GM18870 (cell line): ENCODE data around the gene MAT1A.
"Not testable (repeated sequence)": the region's sequence is repeated elsewhere in the genome, so short reads cannot be mapped to it uniquely, and the experiment has no call there.

Experiments used
- ATAC-seq: cut with Tn5 transposase; IDR thresholded peaks from one replicate; pipeline ENCODE4 v1.9.1; 2021; ENCODE audit warnings: moderate library complexity; ENCODE audit not compliant: unreplicated experiment

MAT1A gene

DNA sequence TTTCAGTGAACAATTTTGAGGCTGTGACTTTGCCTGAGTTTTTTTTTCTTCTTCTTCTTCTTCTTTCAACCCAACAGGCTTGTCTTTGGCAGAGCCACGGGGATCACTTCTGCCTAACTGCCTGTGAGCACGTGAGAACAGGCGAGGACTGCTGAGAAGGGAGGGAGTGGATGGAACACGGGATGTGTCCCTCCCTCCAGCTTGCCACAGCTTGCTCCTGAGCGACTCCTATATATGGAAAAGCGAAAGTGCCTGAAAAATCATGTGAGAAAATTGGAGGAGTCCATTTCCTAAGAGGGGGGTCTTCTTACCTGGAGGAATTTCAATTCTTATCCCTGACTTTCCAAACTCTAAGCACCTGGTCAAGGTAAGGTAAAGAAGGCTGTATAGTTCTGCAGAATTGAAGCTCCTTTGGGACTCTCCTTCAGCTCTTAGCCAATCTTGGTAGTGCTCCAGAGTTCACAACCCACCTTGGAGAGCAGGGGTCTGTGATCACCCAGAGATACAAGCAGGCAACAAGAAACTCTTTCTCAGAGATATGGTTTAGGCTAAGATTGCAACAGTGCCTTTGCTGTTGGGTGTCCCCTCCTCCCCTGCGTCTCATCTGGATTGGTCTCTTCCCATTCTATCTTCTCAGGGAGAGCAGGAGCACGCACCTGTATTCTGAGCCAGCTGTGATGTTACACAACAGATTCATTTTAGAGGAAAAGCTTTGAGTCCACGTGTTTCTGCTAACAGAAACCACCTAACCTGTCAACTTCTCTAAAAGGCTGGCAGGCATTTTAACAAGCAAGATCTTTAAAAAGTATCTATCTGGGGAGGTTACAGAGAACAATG lies at the start of gene MAT1A:
Gene MAT1A, minus strand, starts transcription at position 208 of the 837 bp plus-strand sequence. CDS start 235 bp downstream, outside the sequence.
- no peak for ATAC-seq

DNA sequence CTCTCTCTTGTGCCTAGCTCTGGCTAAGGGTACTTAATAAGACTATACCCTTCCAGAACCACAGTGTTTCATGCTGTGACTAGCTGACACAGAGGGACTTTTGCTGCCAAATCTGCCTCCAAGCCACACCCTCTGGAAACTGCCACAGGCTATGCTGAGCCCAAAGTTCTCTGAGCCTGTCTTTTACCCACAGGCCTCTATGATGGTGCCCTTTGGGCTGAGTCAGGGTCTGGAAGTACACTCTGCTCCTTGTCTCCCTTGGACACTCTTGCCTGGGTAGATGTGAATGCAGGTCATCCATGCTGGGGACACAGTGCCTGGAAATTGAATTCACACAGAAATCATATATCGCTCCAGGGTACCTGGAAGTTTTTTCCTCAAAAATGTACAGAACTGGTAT lies 44.5 kb upstream of the MAT1A start:
- ATAC-seq: no peak

DNA sequence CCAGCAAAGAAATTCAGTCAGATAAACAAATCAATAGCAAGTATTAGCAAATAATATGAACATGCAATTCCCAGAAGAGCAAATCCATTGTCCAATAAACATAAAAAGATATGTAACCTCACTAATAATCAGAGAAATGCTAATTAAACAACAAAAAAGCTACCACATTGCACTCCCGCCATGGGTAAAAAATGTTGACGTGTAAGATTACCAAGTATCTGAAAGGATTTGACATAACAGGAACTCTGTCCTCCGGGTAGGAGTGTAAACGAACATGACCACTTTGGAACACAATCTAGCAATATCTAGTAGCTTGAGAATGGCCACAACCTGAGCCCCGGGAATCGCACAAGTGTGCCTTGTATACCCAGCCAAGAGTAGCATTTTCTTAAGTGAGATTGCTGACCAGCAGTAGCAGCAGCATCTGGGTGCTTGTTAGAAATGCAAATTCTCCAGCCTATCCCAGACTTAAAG lies 35.5 kb upstream of the MAT1A start:
- no peak for ATAC-seq

DNA sequence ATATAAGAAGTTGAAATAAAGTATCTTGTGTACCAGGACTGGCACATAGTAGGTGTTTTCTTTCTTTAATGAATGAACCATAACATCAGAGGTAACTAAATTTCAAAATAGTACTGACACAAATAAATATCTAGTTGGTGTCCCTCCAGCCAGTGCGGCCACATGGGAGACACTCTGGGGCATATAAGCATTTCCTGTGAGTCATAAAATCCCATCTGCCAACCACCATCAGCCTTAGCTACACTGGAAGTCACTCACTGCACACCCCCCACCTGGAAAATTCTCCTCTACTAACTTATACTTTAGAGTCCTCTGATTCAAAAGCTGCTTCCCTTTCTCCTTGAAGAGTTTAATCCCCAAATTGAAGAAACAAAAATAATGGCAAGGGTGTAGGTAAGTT lies 34.6 kb upstream of the MAT1A start:
- no peak for ATAC-seq

DNA sequence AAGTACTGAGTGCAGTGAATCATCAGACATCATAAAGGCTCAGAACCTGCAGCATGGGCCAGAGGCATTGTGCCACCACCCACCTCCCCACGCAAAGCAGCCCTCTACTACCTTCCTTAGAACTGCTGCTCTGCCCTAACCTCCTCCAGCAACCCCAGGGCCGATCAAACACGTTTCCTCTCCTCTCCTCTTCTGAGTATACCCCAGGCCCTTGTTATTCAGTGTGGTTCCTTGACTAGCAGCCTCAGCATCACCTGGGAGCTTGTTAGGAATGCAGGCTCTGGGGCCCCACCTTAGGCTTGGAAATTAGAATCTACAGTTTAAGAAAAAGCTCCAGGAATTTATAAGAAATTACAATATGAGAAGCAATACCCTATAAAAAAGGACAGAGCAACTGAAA lies 33.9 kb upstream of the MAT1A start:
- no peak for ATAC-seq

DNA sequence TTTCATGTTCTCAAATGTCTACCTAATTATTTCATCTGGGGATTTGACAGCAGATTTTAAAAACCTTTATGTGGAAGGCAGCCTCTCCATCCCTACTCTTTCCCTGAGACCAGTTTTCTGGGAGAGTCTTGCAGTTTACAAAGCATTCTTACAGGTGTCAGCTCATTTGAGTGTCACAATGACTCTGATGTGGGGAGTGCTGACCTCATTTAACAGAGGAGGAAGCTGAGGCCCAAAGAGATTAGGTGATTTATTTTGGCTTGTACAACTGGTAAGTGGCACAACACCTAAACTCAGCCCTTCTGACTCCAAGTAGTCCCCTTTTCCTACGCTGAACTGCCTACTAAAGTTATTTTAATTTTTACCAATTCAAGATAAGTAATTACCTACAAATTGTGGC lies 33.3 kb upstream of the MAT1A start:
- ATAC-seq: no peak

DNA sequence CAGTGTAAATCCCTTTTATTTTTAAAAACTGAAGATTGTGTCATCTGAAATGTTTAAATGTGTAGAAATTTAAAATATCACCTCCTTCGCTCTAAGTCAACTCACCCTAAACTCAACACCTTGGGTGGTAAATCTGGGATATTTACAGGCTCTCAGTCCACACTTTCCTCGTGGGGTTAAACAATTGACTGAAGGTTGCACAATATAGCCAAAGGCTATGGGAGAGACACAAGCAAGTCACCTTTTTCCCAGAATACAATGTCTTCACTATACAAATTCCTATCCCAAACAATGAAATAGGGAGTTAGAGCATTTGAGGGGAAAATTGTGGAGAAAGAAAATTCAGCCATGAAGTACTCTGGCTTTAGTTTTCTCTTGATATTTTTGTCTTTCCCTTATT lies 32.7 kb upstream of the MAT1A start:
- ATAC-seq: no peak

DNA sequence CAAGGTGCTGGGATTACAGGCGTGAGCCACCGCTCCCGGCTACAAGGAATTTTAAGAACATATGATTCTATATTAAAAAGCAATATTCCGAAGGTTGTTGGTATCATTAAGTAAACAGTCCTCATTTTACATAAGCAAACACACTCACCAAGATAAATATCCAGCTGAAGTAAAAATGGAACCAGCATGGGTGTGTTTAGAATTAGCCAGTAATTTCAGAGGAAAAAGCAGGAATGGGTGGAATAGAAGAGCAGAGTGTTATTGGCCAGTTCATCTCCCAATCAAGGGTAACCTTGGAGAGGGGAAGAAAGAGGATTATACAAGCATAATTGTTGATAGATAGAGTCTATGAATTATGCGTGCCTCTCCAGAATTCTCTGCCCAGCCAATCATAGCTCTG lies 31.7 kb upstream of the MAT1A start:
- no peak for ATAC-seq

DNA sequence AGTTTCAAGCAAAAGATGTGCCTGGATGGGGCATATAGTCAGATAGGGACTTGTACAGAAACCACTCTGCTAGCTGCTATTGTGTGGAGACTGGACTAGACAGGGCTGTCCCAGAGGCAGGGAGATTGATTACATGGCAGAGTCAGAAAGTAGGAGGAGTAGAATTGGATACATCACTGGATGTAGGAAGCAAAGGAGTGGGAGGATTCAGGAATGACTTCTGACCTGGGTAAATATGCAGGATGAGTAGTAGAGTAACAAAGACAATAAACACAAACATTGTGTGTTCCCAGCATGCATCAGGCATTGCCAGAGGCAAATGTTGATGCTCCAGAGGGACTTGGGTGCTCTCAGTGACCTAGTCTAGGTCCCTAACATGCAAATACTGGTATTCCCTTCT lies 30.9 kb upstream of the MAT1A start:
- ATAC-seq: no peak

DNA sequence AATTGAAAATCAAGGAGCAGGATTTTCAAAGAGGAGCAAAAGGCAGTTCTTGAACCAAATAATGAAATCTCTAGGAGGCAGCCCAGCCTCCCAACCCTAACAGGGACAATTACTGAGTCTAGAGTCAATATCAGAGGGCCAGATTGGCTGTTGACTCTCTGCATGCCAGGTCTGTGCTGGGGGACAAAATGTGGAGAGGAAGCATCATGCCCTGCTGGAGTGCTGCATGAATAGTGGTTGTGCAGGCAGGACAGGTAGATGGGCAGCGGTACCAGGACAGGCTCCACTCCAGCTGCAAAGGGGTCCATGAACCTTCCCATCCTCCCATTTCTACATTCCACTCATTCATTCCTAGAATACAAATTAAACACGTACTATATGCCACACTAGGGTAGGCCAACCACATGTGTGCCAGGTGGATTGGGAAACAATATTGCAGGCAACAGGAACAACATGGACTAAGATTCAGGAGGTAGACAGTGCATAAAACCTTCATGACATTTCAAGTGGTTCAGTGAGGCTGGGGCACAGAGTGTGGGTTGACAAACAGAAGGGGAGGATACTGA lies 30.4 kb upstream of the MAT1A start:
- ATAC-seq: no peak

DNA sequence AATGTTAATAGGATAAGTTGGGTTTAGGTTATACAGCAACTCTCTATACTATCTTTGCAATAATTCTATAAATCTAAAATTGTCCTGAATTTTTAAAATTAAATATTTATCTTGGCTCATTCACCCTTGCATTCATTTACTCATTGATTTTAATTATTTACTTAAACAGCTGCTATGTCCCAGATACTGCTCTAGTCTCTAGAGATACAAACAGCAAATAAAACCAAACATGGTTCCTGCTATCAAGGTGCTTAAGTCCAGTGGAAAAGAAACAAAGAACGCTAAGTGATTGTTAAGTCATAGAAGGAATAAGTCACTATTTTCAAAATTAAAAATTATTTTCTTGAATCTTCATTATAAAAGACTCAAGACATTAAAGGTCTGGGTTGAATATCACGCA lies 29.9 kb upstream of the MAT1A start:
- no peak for ATAC-seq

DNA sequence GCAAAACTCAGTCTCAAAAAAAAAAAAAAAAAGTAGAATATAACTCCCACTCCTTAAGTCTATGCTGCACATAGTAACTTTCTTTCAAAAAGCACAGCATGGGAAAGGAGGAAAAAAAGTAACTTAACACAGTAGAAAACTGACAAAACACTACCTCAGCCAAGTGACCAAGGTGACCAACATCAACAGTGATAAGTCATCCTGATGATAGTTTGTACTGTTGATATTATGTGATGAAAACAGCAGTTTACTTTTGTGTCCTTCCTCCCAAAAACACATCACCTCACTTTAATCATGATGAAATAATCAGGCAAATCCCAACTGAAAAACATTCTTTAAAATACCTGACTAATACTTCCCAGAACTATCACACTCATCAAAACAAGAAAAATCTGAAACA lies 29.3 kb upstream of the MAT1A start:
- ATAC-seq: no peak

DNA sequence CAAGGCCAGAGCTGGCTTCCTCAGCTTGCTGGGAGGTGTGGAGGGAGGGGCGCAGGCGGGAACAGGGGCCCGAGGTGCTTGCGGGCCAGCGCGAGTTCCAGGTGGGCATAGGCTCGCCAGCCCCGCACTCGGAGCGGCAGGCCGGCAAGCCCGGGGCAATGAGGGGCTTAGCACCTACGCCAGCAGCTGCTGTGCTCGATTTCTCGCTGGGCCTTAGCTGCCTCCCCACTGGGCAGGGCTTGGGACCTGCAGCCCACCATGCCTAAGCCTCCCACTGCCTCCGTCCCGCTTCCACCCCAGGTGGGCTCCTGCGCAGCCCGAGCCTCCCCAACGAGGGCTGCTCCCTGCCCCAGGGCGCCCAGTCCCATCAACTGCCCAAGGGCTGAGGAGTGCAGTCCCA lies 25.9 kb upstream of the MAT1A start:
- ATAC-seq: no peak

DNA sequence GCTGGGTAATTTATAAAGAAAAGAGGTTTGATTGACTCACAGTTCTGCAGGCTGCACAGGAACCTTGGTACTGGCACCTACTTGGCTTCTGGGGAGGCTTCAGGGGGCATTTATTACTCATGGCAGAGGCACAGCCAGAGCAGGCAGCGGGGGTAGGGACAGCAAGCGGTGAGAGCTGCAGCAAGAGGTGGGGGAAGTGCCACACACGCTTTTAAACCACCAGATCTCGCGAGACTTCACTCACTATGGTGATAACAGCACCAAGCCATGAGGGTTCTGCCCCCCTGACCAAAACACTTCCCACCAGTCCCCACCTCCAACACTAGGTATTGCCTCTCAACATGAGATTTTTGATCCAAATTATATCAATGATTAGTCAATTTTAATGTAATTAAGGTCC lies 24.1 kb upstream of the MAT1A start:
- no peak for ATAC-seq

DNA sequence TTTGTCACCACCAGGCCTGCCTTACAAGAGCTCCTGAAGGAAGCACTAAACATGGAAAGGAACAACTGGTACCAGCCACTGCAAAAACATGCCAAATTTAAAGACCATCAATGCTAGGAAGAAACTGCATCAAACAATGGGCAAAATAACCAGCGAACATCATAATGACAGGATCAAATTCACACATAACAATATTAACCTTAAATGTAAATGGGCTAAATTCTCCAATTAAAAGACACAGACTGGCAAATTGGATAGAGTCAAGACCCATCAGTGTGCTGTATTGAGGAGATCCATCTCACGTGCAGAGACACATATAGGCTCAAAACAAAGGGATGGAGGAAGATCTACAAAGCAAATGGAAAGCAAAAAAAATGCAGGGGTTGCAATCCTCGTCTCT lies 16.5 kb upstream of the MAT1A start:
- ATAC-seq: not testable (repeated sequence)

DNA sequence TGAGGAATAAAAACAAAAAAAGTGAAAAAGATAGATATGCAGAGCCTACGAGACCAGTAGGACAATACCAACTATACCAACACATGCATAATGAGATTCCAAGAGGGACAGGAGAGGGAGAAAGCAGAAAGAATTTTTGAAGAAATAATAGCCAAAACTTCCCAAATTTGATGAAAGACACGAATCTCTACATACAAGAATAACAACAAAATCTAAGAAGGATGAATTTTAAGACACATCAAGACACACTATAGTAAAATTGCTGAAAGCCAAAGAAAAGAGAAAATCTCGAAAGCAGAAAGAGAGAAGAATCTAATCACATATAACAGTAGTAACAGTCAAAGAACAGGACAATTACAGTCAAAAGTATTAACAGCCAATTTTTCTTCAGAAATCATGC lies 7.5 kb upstream of the MAT1A start:
- no peak for ATAC-seq

DNA sequence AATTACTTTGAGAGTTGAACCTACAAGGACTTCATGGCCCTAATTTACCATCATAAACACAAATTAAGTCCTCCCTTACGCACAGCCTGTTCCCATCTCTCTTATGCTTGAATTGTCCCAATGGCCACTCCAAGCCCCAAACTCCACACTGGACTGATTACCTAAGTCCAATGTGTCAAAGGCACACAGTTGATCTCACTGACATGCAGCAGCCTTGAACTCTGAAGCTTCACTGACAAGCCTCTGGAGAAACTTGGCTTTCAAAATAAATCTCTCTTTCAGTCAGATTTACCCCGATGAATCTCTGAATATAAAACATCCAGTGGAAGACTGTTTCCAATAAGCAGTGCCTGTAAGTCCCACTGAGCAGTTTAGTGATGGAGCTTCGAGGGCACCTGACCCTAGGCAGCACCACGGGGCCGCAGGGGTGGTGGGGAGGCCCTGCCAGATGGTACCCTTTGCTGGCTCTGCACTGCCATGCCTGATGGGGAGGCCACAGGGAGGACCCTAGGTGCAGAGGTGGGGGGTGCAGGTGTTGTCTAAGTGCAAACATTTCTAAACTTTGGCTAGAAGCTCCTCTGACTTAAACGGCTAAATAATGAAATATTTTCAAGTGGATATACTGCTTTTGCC lies 3.3 kb upstream of the MAT1A start:
- ATAC-seq: no peak

DNA sequence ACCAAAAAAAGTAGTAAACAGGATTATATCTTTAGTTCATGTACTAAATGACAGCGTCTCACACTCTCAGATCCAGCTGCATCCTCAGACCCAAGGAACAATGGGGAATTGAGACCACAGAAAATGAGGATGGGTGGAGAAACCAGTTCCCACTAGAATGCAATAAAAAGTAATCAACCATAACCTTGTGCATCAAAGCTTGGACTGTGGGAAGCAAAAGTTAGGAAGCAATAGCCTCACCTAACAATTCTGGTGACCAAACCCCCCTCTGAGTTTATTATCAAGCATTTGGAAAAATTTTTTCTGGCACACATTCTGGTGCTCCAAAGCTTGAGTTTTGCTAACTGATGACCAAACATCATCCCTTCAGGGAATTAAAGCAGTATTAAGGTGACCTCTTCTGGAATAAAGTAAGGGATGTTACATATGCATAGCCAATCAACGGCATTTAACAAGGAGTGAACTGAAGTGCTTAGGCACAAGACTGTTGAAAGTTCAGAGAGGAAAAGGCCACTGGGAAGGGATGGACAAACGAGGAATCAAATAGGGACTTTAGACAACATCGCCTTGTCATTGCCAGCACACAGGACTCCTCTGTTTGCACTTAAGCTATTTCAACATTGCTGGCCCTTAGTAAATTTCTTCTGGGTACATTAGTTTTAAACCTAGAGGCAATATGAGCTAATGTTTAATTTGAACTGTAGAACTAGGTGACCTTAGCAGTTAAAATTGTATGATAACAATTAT lies 1.2 kb upstream of the MAT1A start:
- ATAC-seq: no peak

DNA sequence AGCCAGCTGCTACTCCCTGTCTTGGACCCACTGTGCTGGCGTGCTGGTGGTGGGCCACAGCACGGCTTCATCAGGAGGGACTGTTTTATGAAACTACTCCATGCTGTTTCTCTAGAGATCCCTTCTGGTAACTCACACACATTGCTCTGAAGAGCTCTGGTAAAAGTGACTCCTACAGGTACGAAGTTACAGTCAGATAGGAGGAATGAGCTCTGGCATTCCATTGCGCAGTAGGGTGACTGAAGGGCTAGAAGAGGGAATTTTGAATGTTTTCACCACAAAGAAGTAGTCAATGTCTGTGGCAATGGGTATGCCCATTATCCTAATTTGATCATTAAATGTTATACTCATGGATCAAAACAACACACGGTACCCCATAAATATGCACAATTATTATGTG lies 609 bp downstream of the MAT1A start:
- ATAC-seq: no peak

DNA sequence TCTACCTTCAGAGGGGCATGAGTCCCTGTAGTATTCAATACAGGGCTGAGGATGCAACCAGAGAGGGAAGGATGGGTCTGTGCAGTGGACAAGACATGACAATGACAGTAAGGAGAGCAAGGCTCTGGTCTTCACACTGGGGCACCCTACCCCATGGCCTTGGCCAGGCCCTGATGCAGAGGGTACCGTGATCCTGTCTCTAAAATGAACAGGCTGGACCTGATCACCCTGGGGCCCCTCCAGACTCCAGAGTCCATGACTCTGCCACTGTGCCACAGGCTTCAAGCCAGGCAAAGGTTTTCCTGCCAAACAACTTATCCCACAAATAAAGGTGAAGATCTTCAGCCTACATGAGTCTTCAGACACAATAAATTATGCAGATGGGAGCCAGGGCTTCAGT lies 4.9 kb downstream of the MAT1A start:
- no peak for ATAC-seq

DNA sequence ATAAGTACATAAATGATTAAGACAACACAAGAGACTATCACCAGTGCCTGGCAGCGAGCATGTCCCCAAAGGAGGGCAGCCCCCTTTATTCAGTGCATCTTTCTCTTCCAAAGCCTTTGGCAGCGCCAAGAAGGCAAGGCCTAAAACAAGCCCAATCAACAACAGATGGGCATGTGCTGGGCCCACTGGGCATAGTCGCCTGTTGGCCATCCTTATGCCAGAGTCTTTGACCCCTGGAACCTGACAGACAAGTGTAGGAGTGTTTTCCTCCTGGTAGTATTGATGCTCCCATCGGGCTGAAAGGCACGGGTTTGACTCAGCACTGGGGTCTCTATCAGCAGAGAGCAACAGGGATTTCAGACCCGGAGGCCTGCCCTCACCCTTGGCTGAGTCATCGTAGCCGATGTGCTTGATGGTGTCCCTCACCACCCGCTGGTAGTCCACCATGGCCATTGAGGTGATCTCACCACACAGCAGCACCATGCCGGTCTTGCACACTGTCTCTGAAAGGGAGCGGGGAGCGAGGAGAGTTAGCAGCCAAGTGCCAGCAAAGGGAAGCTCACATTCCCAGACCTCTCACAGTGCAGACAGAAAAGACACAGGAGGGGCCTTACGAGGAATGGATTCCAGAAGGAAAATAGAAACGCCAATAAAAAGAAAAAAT lies 5.8 kb downstream of the MAT1A start:
- no peak for ATAC-seq
